Ovary (tissue), 9 donors: Measurements from ENCODE around the gene ARVCF. TPM values are rescaled to one million over a fixed set of nuclear protein-coding genes. Genes with fewer than 3 reads are reported as not detected.

Source experiments
- DNase-seq, 5 donors: peaks; one replicate each; pipeline ENCODE4 v3.0.0-alpha.2; 2019 to 2020
- H3K27ac ChIP-seq, 2 donors: fragments of 200-600 bp; one replicate each; pipeline versions ENCODE4 v1.5.1 to v1.8.0; 2019 to 2022
- H3K27me3 ChIP-seq: fragments of 200-600 bp; one replicate; pipeline ENCODE4 v1.8.0; 2022
- H3K36me3 ChIP-seq: fragments of 200-600 bp; sonication (generic); one replicate; pipeline ENCODE4 v1.5.1; 2019
- H3K4me1 ChIP-seq: one replicate; pipeline ENCODE4 v1.8.1; 2013; ENCODE audit warnings: mild to moderate bottlenecking, moderate library complexity; ENCODE audit not compliant: insufficient read depth
- H3K4me3 ChIP-seq: fragments of 200-600 bp; sonication (generic); one replicate; pipeline ENCODE4 v1.5.1; 2017
- H3K9me3 ChIP-seq, 2 donors: fragments of 200-600 bp in 1 of 2; sonication (generic) in 1 of 2; one replicate each; pipeline versions ENCODE4 v1.5.1 to v1.8.1; 2013 to 2019; ENCODE audit warnings: mild to moderate bottlenecking in 1 of 2, moderate library complexity in 1 of 2
- EP300 ChIP-seq: sonication (generic); formaldehyde crosslinking; IDR thresholded peaks from one replicate; pipeline ENCODE4 v1.6.1; 2017; ENCODE audit warnings: antibody characterized with exemption
- POLR2A ChIP-seq: fragments of 450-650 bp; IDR thresholded peaks from one replicate; pipeline ENCODE4 v1.6.1; 2017; ENCODE audit warnings: antibody characterized with exemption, mild to moderate bottlenecking, moderate library complexity
- WGBS, 3 donors: extraction: QIAGEN DNeasy Blood & Tissue Kit in 1 of 3; methylation state at CpG; one replicate each; pipeline versions ENCODE4 v1.1.5 to v1.1.7; 2013 to 2017; 5-methylcytosine and 5-hydroxymethylcytosine counted together
- intact Hi-C, 4 donors: fragments of 100-400 bp; cut with DNase I; formaldehyde crosslinking; loops; one replicate each; pipeline versions ENCODE4 v1.11.0 to v1.15.1; 2022 to 2023
- polyA plus RNA-seq, 2 donors: library from polyadenylated mRNA; stranded (reverse); fragments of 200-250 nt in 1 of 2; fragments of 350-450 nt in 1 of 2; fragmentation: Illumina TruSeq in 1 of 2; extraction: RNeasy Lipid Tissue Mini Kit (QIAGEN cat#74804) in 1 of 2; gene quantifications; one replicate each; pipeline ENCODE4 v1.2.3, GENCODE V29; 2013 to 2014
- total RNA-seq, 7 donors: library from RNA; depleted of rRNA in 2 of 7; stranded (reverse); fragments of >200 nt in 2 of 7; fragmentation: NEBNext Ultra II Directional in 3 of 7; extraction: Animal tissue kit (Norgen Biotek cat#: 25700) in 3 of 7; gene quantifications; one replicate each; pipeline versions ENCODE4 v1.1.0 to v1.2.4, GENCODE V29; 2016 to 2023
- TF ChIP-seq, protein P1 (sequence below), 3 donors: fragments of 450-650 bp in 2 of 3; fragments of 200-600 bp in 1 of 3; IDR thresholded peaks; one replicate each; pipeline versions ENCODE4 v1.5.1 to v1.8.0; 2016 to 2022; ENCODE audit warnings: antibody characterized with exemption in 3 of 3, mild to moderate bottlenecking in 1 of 3
- donor health status: DM: no; HTN: no; CAD: no; lungs with moderate emphysema.
- donor health status: DM: no; HTN: no; CAD: no.
- donor health status: Bipolar disorder and iron deficiency.
- donor health status: DM: yes; HTN: yes; CAD: no.
- donor health status: DM: no; HTN: no; CAD: no.
- donor health status: DM: yes; HTN: yes; CAD: no.

Gene ARVCF
- total and polyA plus RNA-seq, 9 donors = 0.42 to 23.8 (median 14.0) TPM

DNA sequence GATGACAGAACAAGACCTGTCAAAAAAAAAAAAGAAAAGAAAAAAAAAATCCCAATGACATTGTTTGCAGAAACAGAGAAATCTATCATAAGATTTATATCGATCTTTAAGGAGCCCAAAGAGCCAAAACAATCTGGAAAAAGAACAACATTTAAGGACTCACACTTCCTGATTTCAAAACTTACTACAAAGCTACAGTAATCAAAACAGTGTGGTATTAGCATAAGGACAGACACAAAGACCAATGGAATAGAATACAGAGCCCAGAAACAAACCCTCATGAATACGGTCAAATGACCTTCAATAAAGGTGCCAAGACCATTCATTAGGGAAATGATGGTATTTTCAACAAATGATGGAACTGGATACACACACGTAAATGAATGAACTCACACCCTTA lies 12.2 kb downstream of the ARVCF start:
- TF ChIP-seq POLR2A (no peak), EP300 (no peak)
- TF ChIP-seq, protein P1, sequence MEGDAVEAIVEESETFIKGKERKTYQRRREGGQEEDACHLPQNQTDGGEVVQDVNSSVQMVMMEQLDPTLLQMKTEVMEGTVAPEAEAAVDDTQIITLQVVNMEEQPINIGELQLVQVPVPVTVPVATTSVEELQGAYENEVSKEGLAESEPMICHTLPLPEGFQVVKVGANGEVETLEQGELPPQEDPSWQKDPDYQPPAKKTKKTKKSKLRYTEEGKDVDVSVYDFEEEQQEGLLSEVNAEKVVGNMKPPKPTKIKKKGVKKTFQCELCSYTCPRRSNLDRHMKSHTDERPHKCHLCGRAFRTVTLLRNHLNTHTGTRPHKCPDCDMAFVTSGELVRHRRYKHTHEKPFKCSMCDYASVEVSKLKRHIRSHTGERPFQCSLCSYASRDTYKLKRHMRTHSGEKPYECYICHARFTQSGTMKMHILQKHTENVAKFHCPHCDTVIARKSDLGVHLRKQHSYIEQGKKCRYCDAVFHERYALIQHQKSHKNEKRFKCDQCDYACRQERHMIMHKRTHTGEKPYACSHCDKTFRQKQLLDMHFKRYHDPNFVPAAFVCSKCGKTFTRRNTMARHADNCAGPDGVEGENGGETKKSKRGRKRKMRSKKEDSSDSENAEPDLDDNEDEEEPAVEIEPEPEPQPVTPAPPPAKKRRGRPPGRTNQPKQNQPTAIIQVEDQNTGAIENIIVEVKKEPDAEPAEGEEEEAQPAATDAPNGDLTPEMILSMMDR (IDR thresholded peaks at IDR 0.05) = no peak
- no peaks in the 10 kb centered on the region for H3K27me3 ChIP-seq
- H3K9me3 ChIP-seq = no peaks in the 10 kb centered on the region
- no peak for DNase-seq
- H3K4me1 ChIP-seq = no peaks in the 10 kb centered on the region
- intact Hi-C loops = no loop called here
- H3K36me3 ChIP-seq = no peaks in the 10 kb centered on the region
- 83 to 94% (median 93%) methylated on average over 3 of the region's 3 CpGs for WGBS, 3 donors
- H3K27ac ChIP-seq = no peak overlapping the region
- H3K4me3 ChIP-seq = no peak overlapping the region

DNA sequence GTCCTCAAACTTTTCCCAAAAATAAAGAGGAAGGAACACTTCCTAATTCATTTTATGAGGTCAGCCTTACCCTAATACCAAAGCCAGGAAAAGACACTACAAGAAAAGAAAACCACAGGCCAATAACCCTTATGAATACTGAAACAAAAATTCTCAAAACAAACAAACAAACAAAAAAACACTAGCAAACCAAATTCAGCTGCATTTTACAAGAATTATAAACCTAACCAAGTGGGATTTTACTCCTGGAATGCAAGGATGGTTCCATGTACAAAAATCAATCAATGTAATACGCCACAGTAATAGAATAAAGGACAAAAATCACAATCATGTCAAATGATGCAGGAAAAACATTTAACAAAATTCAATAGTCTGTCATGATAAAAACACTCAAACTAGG lies 13.3 kb downstream of the ARVCF start:
- Histone ChIP-seq H3K36me3 (no peaks in the 10 kb centered on the region), H3K27me3 (no peaks in the 10 kb centered on the region), H3K27ac (no peak overlapping the region), H3K4me1 (peaks cover 1% of the 10 kb centered on the region), H3K9me3 (no peaks in the 10 kb centered on the region), H3K4me3 (no peak overlapping the region)
- DNase-seq = no peak
- TF ChIP-seq EP300 = no peak
- no peak for TF ChIP-seq POLR2A
- TF ChIP-seq, protein P1 (IDR thresholded peaks at IDR 0.05) = no peak
- 95 to 100% (median 97%) methylated on average over 1 of the region's 1 CpG for WGBS, 3 donors
- intact Hi-C loops = no loop called here

DNA sequence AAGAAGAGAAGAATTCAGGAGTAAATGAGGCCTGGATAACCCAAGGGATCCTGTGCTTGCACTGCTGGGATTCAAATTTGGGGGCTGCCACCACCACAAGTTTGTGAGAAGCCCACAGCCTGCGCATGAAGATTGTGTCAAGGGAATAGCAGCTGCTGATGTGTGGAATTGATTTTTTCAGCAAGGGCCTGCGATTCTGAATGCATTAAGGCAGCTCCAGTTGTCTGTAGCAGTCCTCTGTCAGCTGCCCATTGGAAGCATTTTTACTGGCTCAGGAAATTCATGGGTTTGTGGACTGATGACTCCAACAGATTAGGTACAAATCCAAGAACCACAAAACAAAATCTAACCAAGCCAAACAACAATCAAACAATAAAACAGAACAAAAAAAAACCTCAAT lies 14.0 kb downstream of the ARVCF start:
- Histone ChIP-seq H3K27ac (no peak overlapping the region), H3K9me3 (no peaks in the 10 kb centered on the region), H3K4me3 (no peak overlapping the region), H3K4me1 (peaks cover 1% of the 10 kb centered on the region), H3K36me3 (no peaks in the 10 kb centered on the region), H3K27me3 (no peaks in the 10 kb centered on the region)
- no peak for DNase-seq
- intact Hi-C loops = no loop called here
- TF ChIP-seq EP300 (no peak), POLR2A (no peak)
- 88 to 96% (median 94%) methylated on average over 2 of the region's 2 CpGs for WGBS, 3 donors

DNA sequence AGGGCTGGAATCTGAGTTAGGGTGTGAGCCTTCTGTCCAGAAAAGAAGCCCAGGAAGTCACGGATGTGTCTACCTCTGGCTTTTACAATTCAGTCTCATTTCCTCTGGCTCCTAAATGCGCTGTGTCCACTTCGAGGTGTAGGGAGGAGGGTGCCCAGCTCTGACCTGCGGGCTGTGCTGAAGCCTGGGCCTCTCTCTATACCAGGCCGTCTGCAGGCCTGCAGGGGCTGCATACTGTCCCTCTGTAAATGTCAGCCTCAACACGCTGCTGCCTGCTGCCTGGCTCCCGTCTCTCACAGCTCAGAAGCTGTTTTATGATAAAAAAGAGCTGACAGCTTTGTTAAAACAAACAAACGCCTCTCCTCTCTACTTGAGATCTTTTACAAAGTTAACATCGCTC lies 14.5 kb downstream of the ARVCF start:
- Histone ChIP-seq H3K36me3 (no peaks in the 10 kb centered on the region), H3K9me3 (no peaks in the 10 kb centered on the region), H3K27ac (no peak overlapping the region), H3K4me1 (peaks cover 1% of the 10 kb centered on the region), H3K27me3 (no peaks in the 10 kb centered on the region), H3K4me3 (no peak overlapping the region)
- WGBS, 3 donors = 78 to 83% (median 82%) methylated on average over 9 of the region's 9 CpGs
- intact Hi-C loops = no loop called here
- TF ChIP-seq, protein P1 (IDR thresholded peaks at IDR 0.05) = no peak
- no peak for TF ChIP-seq EP300
- no peak for TF ChIP-seq POLR2A
- DNase-seq = no peak

DNA sequence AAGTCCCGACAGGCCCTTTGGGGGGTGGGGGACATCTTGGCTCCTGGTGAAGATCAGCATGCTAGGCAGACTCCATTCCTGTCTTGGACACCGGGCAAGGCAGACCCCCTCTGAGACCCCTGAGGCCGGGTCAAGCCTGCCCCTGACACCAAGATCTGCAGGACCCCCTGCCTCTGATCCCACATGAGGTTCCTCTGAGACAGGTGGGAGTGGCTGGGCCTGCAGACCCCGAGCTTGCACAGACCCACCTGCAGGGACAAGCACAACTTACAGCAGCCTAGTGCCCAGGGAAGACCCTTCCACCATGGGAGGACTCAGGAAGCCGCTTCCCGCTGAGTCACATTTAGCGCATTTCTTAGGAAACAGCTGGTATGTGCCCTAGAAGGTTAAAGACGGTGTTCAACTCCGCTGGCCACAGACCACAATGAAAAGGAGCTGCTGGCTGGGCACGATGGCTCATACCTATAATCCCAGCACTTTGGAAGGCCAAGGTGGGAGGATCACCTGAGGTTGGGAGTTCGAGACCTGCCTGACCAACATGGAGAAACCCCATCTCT lies 15.5 kb downstream of the ARVCF start:
- Histone ChIP-seq H3K27ac (no peak overlapping the region), H3K9me3 (no peaks in the 10 kb centered on the region), H3K4me1 (peaks cover 1% of the 10 kb centered on the region), H3K36me3 (no peaks in the 10 kb centered on the region), H3K27me3 (no peaks in the 10 kb centered on the region), H3K4me3 (no peak overlapping the region)
- 87 to 89% (median 89%) methylated on average over 9 to 11 of the region's 11 CpGs for WGBS, 3 donors
- no peak for DNase-seq
- intact Hi-C loops = no loop called here
- TF ChIP-seq POLR2A (no peak), EP300 (no peak)
- TF ChIP-seq, protein P1 (IDR thresholded peaks at IDR 0.05) = no peak
